Right lung (tissue), 5 donors: ENCODE results near the gene ZNF385C. TPM values are rescaled to one million over a fixed set of nuclear protein-coding genes. Genes with fewer than 3 reads are reported as not detected.

Experiments
- DNase-seq, 2 donors: peaks; one replicate each; pipeline ENCODE4 v3.0.0-alpha.2; 2013
- polyA plus RNA-seq, 5 donors: library from polyadenylated mRNA; unstranded; fragments of 120-200 nt; gene quantifications; one replicate each; pipeline versions ENCODE4 v1.2.1 to v1.2.3, GENCODE V29; 2013; ENCODE audit warnings: inconsistent platforms in 1 of 5, low replicate concordance in 1 of 5; ENCODE audit not compliant: insufficient read length in 5 of 5, insufficient read depth in 1 of 5

Gene ZNF385C
- polyA plus RNA-seq, 5 donors = 2.6 to 3.9 (median 3.0) TPM

DNA sequence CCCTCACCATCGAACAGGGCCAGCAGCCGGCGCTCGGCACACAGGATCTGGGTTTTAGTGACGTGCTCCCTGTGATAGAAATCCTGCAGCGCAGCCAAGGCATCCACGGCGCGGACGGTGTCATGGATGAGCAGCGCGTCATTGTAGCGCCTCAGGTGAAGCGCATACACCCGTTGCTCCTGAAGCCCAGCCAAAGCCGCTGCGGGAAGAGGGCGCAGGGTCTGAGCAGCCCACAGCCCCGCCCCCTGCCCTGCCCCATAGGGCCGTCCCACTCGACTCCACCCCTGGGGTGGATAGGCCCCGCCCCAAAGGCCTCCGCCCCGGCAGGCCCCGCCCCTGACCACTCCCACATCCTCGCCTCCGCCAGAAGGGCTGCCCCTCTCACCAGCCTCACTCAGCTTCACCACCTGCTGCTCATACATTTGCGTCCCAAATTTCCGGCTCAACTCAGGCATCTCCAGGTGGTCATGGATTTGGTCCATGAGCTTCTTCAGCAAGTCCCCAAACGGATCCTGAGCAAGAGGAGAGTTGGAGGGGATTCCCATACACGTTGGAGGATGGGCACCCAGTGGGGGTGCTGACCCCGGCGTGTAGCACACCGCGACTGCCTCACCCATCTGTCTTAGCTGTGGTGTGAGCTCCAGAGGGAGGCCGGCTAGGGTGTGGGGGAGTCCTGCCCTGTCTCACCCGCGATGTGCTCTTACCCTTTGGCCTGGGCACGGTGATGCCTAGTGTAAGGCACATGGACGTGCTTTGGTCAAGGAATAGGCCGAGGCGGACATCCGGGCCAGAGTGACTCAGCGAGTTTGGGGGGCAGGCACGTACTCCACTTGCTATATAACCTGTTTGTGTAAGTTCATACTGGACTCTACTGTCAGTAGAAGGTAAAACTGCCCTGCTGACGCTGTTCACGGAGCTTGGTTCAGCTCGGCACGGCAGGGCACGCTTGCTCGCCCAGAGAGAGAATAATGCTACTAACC is 9.6 kb upstream of the ZNF385C start:
- DNase-seq = peak; percentile 36 to 45

DNA sequence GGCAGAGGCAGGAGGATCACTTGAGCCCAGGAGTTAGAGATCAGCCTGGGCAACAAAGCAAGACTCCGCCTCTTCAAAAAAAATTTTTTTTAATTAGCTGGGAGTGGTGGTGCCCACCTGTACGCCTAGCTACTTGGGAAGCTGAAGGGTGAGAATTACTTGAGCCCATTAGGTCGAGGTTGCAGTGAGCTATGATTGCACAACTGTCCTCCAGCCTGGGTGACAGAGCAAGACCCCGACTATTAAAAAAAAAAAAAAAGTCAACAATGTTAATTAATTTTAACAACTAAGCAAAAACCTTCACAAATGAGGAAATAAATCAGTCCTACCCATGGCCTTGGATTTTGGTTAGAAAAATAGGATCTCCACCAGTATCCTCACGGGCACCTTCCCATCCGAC is 8.9 kb upstream of the ZNF385C start:
- no peak for DNase-seq

DNA sequence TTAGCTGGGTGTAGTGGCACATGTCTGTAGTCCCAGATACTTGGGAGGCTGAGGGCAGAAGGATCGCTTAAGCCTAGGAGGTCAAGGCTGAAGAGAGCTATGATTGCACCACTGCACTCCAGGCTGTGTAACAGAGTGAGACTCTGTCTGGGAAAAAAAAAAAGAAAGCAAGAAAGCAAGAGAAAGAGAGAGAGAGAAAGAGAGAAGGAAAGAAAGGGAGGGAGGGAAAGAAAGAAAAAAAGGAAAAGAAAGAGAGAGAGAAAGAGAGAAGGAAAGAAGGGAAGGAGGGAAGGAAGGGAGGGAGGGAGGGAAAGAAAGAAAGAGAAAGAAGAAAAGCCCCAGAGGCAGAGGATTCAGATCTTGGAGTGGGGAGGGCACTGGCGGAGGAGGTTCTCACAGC is 7.7 kb upstream of the ZNF385C start:
- no peak for DNase-seq

DNA sequence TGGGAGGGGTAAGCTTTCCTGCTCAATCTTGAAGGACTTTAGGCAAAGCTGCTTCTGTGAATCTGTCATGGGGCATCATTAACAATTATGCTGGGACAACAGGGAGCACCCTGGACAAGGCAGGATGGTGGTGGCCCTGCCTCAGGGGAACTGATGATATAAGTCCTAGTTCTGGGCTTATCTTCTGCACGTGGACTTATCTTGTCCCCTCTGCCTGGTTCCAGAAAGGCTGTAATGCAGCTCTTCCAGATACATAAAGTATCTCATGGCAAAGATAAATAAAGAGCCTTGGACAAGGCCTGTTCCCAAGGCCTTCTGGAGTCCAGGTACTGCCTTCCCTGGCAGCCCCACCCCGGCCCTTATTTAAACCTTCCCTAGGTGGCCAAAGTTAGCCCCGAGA is 6.0 kb upstream of the ZNF385C start:
- DNase-seq = no peak

DNA sequence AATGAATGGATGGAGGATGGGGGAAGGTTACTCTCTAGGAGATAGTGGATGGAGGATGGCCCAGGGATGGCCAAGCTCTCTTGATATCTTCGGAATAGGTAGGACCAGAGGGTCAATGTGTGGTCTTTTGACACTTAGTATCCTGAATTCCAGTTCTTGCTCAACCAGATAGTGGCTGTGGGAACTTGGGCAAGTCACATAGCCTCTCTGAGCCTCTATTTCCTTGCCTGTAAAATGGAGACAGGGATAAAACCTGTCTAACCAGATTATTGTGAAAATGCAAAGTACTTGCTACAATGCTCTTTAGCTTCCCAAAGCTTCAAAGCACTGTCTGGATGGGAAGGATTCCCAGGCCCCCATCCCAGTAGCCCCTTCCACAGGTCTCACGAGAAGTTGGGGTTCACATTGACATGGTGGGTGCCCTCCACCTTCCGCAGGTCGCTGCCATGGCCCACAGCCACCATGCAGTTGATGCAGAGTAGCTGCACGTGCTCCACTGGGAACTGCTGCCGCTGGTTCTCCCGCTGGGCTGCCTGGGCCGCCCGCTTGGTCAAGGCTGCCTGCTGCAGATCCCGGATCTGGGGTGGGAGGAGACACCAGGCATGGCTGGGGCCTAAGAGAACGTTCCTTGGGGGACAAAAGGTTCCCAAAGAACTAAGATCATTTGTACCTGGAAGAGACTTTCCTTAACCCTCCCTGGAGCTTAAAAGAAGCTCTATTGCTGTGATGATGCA is 5.1 kb upstream of the ZNF385C start:
- DNase-seq = no peak

DNA sequence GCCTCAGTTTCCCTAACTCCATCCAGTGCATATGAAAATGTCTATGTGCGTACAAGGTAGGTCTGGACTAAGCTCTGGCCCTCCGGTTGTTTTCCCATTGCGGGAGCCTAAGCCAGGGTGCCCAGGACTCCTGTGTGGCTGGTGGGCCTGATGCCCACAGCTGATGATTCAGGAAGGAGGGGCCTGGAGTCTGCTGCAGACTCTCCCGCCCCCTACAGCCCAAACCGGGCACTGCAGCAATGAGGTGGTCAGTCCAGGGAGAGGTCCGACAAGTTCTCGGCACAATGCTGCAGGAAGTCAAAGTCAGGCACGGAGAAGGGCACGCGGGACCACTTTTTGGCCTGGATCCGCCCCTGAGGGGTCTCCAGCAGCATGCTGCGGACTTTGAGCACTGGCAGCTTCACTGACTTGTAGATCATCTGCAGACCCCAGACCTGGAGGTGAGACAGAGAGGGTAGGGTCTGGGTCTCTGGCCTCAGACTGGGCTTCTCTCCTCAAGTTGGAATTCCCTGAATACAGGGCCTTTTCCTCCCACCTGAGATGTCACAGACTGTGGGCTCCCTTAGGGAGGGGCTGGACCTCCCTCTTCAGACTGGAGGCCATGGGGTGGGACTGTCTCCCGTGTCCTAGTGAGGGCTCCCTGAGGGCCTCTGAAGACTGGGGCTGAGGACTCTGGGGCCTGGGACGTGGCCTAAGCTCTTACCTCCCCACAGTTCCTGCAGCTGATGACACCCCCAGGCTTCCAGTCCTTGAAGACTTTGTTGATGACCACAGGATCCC is 3.4 kb upstream of the ZNF385C start:
- no peak for DNase-seq

DNA sequence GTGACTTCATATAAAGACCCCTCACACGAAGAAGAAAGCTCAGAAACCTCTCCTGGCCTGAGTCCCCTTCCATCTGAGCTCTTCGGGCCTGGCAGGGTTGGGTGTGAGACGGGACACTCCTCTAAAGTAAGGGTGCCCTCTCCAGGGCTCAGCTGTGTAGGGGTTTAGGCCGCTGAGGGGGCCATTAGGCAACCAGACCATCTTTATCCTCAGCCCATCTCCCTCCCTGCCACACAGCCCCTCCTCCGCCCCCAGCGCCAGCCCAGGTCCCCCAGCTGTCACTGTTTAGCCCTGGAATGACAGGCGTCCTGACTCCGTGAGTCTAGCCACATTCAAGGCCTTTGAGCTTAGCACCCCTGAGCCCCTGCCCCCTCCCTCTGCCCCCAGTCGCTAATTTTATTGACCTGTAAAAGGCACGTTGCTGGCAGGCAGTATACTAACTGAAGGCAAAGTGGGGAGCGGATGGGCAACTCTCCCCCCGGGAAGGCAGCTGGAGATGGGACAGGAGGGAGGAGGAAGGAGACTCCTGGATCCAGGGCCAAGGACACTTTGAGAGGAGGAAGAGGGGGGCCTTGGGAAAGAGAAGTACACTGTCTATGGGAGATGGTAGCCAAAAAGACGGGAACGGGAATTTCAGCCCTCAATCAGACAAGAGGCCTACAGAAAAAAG is 592 bp upstream of the ZNF385C start:
- DNase-seq = no peak

DNA sequence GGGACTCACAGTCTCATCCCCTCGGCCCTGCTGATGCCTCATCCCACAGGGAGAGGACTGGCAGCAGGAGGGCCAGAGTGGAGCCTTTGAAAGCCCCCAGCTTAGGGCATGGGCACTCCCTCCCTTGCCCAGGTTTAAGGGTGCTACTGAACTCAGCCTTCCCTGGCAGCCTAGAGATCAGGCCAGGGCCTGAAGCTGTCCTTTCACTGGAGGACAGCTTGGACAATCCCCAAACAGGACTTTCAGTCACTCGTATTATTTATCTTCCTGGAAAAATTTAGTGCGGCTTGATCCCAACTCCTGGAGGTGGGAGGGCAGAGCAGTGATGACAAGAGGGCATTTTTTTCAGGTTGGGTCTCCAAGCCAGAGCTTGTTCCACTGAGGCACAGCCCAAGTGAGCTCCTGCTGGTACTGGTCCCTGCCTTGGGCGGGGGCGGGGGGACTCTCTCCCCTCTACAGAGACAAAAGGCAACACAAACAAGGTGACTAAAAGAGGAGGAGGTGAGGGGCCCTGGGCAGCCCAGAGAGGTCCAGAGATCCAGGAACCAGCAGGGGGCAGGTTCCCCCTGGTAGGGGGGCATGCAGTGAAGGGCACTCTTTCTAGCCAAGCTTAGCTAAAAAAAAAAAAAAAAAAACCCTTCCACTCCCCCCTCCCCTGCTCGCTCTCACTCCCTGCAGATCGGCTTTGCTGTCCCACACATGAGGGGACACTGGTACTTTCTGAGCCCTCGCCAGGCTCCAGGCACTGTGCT is 1.7 kb downstream of the ZNF385C start:
- no peak for DNase-seq

DNA sequence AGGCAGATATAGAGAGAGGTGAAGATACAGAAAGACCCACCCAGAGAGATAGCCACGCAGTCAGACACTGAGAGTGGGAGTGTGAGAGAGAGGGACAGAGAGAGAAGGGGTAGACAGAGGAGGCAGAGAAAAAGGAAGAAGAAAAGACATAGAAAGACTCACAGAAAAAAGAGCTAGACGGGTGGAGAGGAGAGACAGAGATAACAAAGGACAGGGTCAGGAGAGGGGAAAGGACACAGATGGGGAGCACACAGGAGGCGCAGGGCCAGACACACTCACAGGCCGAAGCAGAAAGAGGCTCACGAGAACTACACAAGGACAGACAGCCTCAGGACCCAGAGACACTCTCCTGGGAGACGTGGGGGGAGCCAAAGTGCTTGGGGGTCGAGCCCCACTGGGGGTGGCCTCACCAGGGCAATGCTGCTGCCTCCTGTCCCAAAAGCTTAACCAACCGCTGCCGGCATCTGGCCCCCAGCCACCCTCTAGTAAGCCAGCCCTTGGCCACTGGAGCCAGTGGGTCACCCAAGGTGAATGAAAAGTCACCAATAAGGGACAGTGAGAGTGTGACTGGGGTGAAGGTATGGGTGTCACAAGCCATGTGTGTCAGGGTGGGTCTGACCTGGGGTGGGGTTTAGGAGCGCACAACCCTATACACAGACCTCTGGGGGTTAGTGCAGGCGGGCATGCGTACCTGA is 3.8 kb downstream of the ZNF385C start:
- DNase-seq = no peak

DNA sequence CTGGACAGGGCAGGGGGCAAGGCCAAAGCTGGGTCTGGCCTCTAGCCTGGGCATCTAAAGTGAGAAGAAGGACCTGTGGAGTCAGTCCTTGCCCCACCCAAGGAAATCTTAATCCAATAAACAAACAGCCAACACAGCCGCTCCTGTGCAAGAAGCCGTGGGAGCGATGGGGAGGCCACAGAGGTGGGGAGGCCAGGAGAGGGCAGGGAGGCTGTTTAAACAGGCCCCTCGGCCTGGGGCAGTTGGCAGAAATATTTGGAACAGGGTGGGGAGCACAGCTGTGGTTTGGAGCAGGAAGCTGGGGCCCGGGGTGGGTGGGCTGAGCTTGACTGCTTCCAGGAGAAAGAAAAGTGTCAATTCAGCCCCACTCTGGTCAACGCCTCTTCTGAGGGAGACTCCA is 5.3 kb downstream of the ZNF385C start:
- no peak for DNase-seq

DNA sequence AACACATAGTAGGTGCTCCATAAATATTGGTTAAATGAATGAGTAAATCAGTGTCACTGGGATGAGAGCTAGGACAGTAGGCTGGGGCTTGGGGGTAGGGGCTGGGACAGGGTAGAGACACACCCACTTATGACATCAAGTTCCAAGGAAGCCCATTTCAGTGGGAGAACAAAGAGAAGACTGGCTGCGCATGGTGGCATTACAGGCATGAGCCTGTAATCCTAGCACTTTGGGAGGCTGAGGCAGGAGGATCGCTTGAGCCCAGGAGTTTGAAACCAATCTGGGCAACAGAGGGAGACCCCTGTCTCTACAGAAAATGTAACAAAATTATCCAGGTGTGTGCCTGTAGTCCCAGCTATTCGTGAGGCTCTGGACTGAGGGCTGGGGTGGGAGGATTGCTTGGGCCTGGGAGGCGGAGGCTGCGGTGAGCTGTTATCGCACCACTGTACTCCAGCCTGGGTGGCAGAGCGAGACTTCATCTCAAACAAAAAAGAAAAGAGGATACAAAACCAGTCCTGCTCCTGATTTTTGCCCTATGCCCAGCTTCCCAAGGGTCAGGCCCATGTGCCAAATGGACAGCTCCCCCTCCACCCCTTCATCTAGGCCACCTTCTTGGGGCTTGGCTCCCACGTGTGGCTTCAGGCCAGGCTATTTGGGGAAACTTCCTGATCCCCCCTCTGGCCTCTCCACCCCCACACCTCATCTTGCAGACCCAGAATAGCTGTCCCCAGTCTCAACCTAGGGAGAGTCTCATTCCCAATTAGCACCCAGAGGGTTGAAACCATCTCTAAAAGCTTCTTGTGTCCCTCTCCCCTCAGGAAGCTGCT is 7.1 kb downstream of the ZNF385C start:
- DNase-seq = no peak

DNA sequence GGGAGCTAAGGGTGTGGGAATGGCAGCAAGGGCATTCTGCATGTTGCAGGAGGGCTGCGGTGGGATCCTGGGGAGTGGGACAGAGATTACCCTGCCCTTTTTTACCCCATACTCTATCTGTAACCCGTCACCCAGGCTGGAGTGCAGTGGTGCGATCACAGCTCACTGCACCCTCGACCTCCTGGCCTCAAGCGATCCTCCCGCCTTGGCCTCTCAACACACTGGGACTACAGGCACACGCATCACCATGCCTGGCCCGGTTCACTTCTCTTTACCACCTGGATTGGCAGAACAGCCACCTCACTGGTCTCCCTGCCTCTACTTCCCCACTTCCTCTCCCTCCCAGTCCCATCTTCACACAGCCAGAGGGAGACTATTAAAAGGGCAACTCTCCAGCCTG is 9.5 kb downstream of the ZNF385C start:
- DNase-seq = no peak

DNA sequence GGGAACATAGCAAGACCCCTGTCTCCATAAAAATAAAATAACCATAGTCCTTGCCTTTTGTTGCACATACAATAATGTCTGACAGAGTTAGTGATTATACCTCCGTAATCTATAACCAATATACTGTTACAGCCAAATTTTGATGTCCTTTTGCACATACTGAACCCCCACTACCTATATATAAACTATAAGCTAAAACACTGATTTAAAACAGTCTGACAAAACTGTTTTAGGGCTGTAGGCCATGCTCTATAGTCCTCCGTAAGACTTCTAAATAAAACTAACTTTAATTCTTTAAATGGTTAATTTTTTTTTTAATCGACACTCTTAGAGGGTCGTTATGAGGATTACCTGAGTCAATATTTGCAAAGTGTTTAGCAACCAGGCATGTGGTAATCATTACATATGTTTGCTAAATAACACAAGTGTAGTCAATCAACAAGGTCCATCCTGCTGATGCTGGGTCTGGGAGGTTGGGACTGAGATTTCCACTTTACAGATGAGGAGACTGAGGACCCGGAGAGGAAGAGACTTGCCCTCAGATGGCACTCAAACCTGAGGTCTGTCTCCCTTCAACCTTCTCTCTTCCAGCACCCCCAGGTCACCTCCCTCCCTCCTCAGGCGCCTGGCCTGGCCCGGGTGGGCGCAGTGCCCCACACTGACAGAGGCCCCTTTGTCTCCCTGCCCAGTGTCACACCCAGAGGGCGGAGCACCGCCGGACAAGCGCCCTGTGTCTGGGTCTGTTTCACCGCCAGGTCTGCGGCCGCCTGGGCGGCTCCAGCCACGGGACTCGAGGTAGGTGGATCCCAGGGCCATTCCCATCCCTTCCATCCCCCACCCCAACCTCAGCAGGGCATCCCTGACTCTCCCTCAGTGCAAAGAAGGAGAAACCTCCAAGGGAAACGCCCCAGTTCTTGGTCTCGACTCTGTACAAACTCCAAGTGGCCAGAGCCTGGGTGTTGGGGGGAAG is 10.3 kb downstream of the ZNF385C start:
- no peak for DNase-seq

DNA sequence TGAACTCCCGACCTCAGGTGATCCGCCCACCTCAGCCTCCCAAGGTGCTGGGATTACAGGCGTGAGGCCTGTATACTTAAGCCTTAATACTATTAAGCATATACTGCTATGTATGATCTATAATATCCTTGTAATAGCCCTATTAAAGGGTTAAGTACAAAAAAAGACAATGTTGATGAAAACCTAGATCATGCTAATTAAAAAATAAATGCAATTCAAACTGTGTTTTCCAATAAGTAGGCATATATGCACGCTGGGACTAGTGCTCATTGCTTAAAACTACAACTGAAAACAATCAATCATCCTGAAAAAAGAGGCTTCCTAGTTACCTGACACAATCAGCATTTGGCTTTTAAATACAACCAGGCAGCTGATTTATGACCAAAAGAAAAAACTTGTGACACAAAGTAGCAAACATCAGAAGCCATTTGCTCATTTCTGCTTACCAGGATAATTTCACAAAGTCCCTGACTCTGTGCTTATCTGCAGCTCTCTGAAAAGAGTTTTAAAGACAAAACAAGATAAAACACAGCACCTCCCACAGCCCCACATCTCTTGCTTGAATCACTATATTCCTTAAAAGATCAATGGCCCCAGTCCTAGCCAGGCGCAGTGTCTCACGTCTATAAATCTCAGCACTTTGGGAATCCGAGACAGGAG is 11.1 kb downstream of the ZNF385C start:
- DNase-seq = no peak

DNA sequence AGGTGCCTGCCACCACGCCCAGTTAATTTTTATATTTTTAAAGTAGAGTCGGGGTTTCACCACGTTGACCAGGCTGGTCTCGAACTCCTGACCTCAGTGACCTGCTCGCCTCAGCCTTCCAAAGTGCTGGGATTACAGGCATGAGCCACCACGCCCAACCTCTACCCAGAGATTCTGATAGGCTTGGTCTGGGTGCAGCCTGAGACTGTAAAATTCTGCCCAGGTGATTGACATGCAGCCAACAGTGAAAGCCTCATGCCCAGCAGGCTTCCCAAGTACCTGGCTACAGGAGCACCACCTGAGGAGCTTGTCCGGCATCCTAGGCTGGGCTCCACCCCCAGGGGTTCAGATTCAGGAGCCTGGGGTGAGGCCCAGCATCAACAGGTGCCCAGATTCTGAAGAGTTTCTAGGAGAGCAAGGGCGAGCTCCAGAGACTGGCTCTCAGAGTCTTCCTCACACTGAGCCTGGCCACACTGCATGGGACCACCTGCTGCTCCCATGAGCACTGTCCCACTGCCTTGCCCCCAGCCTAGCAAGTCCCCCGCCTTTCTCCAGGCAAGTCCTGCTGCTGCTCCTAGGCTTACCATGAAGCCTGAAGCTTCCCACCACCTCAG is 16.6 kb downstream of the ZNF385C start:
- no peak for DNase-seq

DNA sequence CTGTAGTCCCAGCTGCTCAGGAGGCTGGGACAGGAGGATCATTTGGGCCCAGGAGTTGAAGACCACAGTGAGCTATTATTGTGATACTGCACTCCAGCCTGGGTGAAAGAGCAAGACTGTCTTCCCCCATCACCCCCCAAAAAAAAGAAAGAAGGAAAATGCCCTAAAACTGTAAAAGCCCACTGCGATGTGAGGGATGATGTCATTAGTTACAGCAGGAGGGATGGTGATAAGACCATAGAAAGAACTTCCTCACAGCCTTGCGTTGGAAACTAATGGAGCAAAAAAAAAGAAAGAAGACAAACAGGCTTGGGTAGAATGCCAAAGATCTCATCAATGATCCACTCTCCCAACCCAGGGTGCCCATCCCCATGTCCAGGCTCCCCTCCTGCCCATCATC is 18.7 kb downstream of the ZNF385C start:
- DNase-seq = no peak
